Endothelial cell (in vitro differentiated cells): ENCODE results near the gene UCKL1. TPM values are rescaled to one million over a fixed set of nuclear protein-coding genes. Genes with fewer than 3 reads are reported as not detected.

ENCODE experiments used
- DNase-seq: peaks from one replicate; pipeline ENCODE4 v3.0.0; 2021; ENCODE audit warnings: low spot score
- H3K27ac Mint-ChIP-seq: one replicate; pipeline ENCODE4 v1.8.0; 2021; ENCODE audit warnings: mixed read lengths, inconsistent platforms; ENCODE audit not compliant: unreplicated experiment
- H3K27me3 Mint-ChIP-seq: one replicate; pipeline ENCODE4 v1.8.0; 2021; ENCODE audit warnings: mild to moderate bottlenecking, moderate library complexity, mixed read lengths, inconsistent platforms; ENCODE audit not compliant: unreplicated experiment
- H3K36me3 Mint-ChIP-seq: one replicate; pipeline ENCODE4 v1.8.0; 2021; ENCODE audit warnings: mild to moderate bottlenecking, low read depth, mixed read lengths, inconsistent platforms; ENCODE audit not compliant: unreplicated experiment
- H3K4me1 Mint-ChIP-seq: one replicate; pipeline ENCODE4 v1.8.0; 2021; ENCODE audit warnings: mild to moderate bottlenecking, mixed read lengths, inconsistent platforms; ENCODE audit not compliant: unreplicated experiment
- H3K4me3 Mint-ChIP-seq: one replicate; pipeline ENCODE4 v1.8.0; 2021; ENCODE audit warnings: mild to moderate bottlenecking, mixed read lengths, inconsistent platforms; ENCODE audit not compliant: unreplicated experiment
- H3K9me3 Mint-ChIP-seq: one replicate; pipeline ENCODE4 v1.8.0; 2021; ENCODE audit warnings: mixed read lengths, inconsistent platforms; ENCODE audit not compliant: unreplicated experiment
- total RNA-seq: library from RNA; stranded (reverse); fragmentation: NEBNext Ultra II Directional; extraction: Animal tissue kit (Norgen Biotek cat#: 25700); gene quantifications from one replicate; pipeline ENCODE4 v1.2.1, GENCODE V29; 2021; ENCODE audit not compliant: unreplicated experiment
- TF ChIP-seq, protein P1 (sequence below): fragments of 200-600 bp; sonication (generic); IDR thresholded peaks from one replicate; pipeline ENCODE4 v1.5.0; 2021; ENCODE audit warnings: antibody characterized with exemption; ENCODE audit not compliant: unreplicated experiment

The UCKL1 gene
- total RNA-seq, 1 donor from 2014 or later: 40.1 TPM

DNA sequence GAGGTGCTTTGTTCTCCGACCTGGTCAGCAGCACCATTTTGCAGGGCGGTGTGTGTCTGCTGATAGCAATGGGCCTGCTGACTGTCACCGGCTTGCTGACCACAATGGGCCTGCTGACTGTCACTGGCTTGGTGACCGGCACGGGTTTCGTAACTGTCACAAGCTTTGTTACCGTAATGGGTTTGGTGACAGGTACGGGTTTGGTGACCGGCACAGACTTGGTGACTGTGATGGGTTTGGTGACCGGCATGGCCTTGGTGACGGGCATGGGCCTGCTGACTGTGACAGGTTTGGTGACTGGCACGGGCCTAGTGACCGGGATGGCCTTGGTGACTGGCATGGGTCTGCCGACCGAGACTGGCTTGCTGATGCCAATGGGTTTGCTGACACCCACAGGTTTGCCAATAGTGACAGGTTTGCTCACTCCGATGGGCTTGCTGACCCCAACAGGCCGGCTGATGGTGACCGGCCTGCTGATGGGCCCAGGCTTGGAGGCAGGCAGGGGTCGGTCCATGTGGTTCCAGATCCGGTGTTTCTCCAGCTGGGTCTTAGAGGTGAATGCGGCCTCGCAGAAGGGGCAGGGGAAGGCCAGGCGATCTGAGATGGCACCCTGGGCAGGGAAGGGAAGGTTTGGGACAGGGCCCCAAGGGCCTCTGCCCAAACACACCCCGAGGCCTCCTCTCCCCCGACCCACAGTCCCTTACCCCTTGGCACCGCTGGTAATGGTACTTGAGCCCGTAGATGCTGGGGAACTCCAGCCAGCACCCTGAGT, 10.1 kb upstream of the UCKL1 start:
- H3K27me3 Mint-ChIP-seq: peaks cover 2% of the 10 kb centered on the region
- no peak for DNase-seq

DNA sequence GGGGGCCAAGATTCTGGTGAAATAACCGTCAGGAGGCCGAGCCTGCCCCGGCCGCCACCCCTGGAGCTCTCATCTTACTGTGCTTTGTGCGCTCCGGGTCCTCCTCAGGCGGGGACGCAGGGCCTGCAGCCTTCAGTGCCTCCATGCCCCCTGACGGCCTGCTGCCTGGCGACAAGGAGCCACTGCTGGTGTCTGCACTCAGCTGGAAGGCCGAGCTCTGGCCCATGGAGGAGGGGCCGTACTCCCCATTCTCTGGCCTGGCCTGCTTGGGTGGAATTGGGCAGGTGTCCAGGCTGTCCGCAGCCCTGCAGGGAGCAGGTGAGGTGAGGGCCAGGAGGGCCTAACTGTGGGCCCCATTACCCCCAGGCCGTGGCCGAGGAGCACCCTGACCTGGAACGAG, 8.2 kb upstream of the UCKL1 start:
- Mint-ChIP-seq H3K4me3 (no peak overlapping the region), H3K36me3 (peaks cover 9% of the 10 kb centered on the region)
- TF ChIP-seq, protein P1, sequence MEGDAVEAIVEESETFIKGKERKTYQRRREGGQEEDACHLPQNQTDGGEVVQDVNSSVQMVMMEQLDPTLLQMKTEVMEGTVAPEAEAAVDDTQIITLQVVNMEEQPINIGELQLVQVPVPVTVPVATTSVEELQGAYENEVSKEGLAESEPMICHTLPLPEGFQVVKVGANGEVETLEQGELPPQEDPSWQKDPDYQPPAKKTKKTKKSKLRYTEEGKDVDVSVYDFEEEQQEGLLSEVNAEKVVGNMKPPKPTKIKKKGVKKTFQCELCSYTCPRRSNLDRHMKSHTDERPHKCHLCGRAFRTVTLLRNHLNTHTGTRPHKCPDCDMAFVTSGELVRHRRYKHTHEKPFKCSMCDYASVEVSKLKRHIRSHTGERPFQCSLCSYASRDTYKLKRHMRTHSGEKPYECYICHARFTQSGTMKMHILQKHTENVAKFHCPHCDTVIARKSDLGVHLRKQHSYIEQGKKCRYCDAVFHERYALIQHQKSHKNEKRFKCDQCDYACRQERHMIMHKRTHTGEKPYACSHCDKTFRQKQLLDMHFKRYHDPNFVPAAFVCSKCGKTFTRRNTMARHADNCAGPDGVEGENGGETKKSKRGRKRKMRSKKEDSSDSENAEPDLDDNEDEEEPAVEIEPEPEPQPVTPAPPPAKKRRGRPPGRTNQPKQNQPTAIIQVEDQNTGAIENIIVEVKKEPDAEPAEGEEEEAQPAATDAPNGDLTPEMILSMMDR: no peak

More for the DNA sequence above, 10.1 kb upstream of the UCKL1 start:
- Mint-ChIP-seq H3K4me1 (peaks cover 3% of the 10 kb centered on the region), H3K9me3 (no peaks in the 10 kb centered on the region), H3K27ac (no peak overlapping the region), H3K36me3 (peaks cover 9% of the 10 kb centered on the region), H3K4me3 (no peak overlapping the region)
- TF ChIP-seq, protein P1: no peak

DNA sequence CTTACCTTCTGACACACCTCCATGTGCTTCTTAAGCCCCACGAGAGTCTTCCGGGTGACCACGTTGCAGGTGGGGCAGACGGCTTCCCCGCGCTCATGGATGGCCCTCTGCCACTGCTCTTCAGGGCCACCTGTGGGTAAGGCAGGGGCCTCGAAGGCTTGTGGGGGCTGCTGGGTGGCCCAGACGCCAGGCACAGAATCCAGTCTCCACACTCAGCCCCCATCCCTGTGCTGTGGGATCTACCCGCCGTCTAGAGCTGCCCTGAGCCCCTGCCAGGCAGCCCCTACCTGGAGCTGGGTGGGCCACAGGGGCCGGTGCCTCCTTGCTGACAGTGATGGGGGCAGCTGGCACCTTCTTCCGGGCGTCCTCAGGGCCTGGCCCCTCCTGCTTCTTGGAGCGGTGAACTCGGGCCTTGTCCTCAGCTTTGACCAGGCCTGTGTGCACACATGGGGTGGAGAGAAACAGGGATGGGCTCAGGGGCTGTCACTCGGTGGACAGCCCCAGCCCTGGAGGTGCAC, 7.6 kb upstream of the UCKL1 start:
- H3K27me3 Mint-ChIP-seq: peaks cover 2% of the 10 kb centered on the region
- H3K4me1 Mint-ChIP-seq: peaks cover 1% of the 10 kb centered on the region
- H3K27ac Mint-ChIP-seq: no peak overlapping the region
- no peak overlapping the region for H3K4me3 Mint-ChIP-seq
- TF ChIP-seq, protein P1: no peak
- H3K36me3 Mint-ChIP-seq: peaks cover 9% of the 10 kb centered on the region
- DNase-seq: no peak
- no peaks in the 10 kb centered on the region for H3K9me3 Mint-ChIP-seq

More for the DNA sequence above, 8.2 kb upstream of the UCKL1 start:
- H3K27me3 Mint-ChIP-seq: peaks cover 2% of the 10 kb centered on the region
- H3K9me3 Mint-ChIP-seq: no peaks in the 10 kb centered on the region
- H3K4me1 Mint-ChIP-seq: peaks cover 3% of the 10 kb centered on the region
- DNase-seq: no peak
- H3K27ac Mint-ChIP-seq: no peak overlapping the region

DNA sequence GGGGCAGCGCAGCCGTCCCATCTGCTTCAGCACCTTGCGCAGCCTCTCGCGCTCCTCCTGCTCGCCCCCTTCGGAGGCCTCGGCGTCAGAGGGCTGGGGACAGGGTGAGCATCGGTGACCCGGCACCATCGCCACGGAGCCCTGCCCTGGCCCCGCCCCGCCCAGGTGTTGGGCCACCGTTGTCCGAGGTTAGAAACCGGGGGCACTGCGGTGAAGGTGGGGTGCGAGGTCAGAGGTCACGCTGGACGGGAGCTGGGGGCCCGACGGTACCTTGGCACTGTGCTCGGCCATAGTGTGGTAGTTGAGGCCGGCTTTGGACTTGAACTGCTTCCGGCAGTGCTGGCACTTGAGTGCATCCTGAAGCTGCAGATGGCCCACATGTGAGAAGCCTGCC, 7.1 kb upstream of the UCKL1 start:
- DNase-seq: no peak
- Mint-ChIP-seq H3K27ac (no peak overlapping the region), H3K4me3 (no peak overlapping the region), H3K27me3 (peaks cover 2% of the 10 kb centered on the region), H3K36me3 (peaks cover 9% of the 10 kb centered on the region), H3K4me1 (no peaks in the 10 kb centered on the region), H3K9me3 (no peaks in the 10 kb centered on the region)
- TF ChIP-seq, protein P1: no peak
